K562 (cell line): ENCODE measurements around the gene ANKRD13D. TPM values are rescaled to one million over a fixed set of nuclear protein-coding genes. Genes with fewer than 3 reads are reported as not detected.

Source experiments
- EP400 ChIP-seq: fragments of 450-650 bp; IDR thresholded peaks from 2 replicates; pipeline ENCODE4 v1.6.1; 2017; ENCODE audit warnings: antibody characterized with exemption, mild to moderate bottlenecking, moderate library complexity
- EZH2 ChIP-seq: IDR thresholded peaks from 2 replicates; pipeline ENCODE4 v1.6.1; 2012; ENCODE audit warnings: low read depth, mild to moderate bottlenecking, inconsistent platforms, low read length, borderline replicate concordance
- FIP1L1 ChIP-seq: fragments of 200-400 bp; formaldehyde crosslinking; IDR thresholded peaks from 2 replicates; pipeline ENCODE4 v1.6.1; 2018; ENCODE audit warnings: mild to moderate bottlenecking, low read depth, low read length; ENCODE audit not compliant: poor library complexity, severe bottlenecking
- FOXA3 ChIP-seq, 2 experiments: fragments of 450-650 bp in 1 of 2; sonication (generic) in 1 of 2; formaldehyde crosslinking; IDR thresholded peaks in 1 of 2; conservative IDR thresholded peaks in 1 of 2; 2 replicates each; pipeline versions ENCODE4 v1.4.0 to v1.8.0; 2020 to 2022; ENCODE audit warnings: mild to moderate bottlenecking in 2 of 2, missing genetic modification reagents in 1 of 2
- KDM4B ChIP-seq, 2 experiments: fragments of 450-650 bp in 1 of 2; sonication (generic) in 1 of 2; IDR thresholded peaks; 2 replicates each; pipeline ENCODE4 v1.6.1; 2016 to 2017; ENCODE audit warnings: borderline replicate concordance in 2 of 2, antibody characterized with exemption in 1 of 2, low read depth in 1 of 2, mild to moderate bottlenecking in 1 of 2
- MCM3 ChIP-seq: fragments of 450-650 bp; IDR thresholded peaks from 2 replicates; pipeline ENCODE4 v1.6.1; 2016
- MYNN ChIP-seq, 2 experiments: sonication (generic); formaldehyde crosslinking in 1 of 2; IDR thresholded peaks; 2 replicates each; pipeline versions ENCODE4 v1.5.0 to v1.6.1; 2016 to 2020; ENCODE audit warnings: antibody characterized with exemption in 1 of 2, missing genetic modification reagents in 1 of 2
- NFE2L1 ChIP-seq: fragments of 450-650 bp; IDR thresholded peaks from 2 replicates; pipeline ENCODE4 v1.6.1; 2016; ENCODE audit warnings: missing genetic modification characterization, low read depth, mild to moderate bottlenecking, missing compliant biosample characterization, moderate library complexity, borderline replicate concordance
- NFYB ChIP-seq: IDR thresholded peaks from 2 replicates; pipeline ENCODE4 v1.6.1; 2011; ENCODE audit warnings: mild to moderate bottlenecking, moderate library complexity; ENCODE audit not compliant: insufficient read length; ENCODE audit errors: extremely low read depth
- NR2F6 ChIP-seq: fragments of 450-650 bp; formaldehyde crosslinking; IDR thresholded peaks from 2 replicates; pipeline ENCODE4 v1.4.0; 2020; ENCODE audit warnings: mild to moderate bottlenecking
- RERE ChIP-seq: sonication (generic); formaldehyde crosslinking; IDR thresholded peaks from 2 replicates; pipeline ENCODE4 v1.8.0; 2023; ENCODE audit warnings: missing genetic modification reagents, mild to moderate bottlenecking, borderline replicate concordance
- RFX1 ChIP-seq: fragments of 450-650 bp; IDR thresholded peaks from 2 replicates; pipeline ENCODE4 v1.6.1; 2016; ENCODE audit warnings: mild to moderate bottlenecking, moderate library complexity
- SLC30A9 ChIP-seq: fragments of 250-450 bp; sonication (Bioruptor Pico); IDR thresholded peaks from 2 replicates; pipeline ENCODE4 v1.8.0; 2022; ENCODE audit warnings: mild to moderate bottlenecking, moderate library complexity
- ZBTB12 ChIP-seq: fragments of 250-450 bp; sonication (Bioruptor Pico); IDR thresholded peaks from 2 replicates; pipeline ENCODE4 v1.4.0; 2020
- ZBTB26 ChIP-seq: fragments of 450-650 bp; formaldehyde crosslinking; IDR thresholded peaks from 2 replicates; pipeline ENCODE4 v1.4.0; 2022; ENCODE audit warnings: missing genetic modification characterization
- ZBTB7A ChIP-seq: IDR thresholded peaks from 2 replicates; pipeline ENCODE4 v1.6.1; 2011; ENCODE audit warnings: low read depth, mild to moderate bottlenecking, low read length, moderate library complexity, borderline replicate concordance; ENCODE audit not compliant: control insufficient read depth
- ZNF282 ChIP-seq: sonication (generic); formaldehyde crosslinking; IDR thresholded peaks from 2 replicates; pipeline ENCODE4 v1.8.1; 2023; ENCODE audit warnings: missing genetic modification reagents
- ZNF408 ChIP-seq: fragments of 250-450 bp; sonication (Bioruptor Pico); IDR thresholded peaks from 2 replicates; pipeline ENCODE4 v1.4.0; 2020; ENCODE audit warnings: low read depth, mild to moderate bottlenecking, moderate library complexity
- ZNF511 ChIP-seq: sonication (generic); formaldehyde crosslinking; IDR thresholded peaks from 2 replicates; pipeline ENCODE4 v1.8.0; 2022; ENCODE audit warnings: mild to moderate bottlenecking, missing genetic modification reagents
- polyA plus RNA-seq, 8 experiments: library from polyadenylated mRNA; depleted of rRNA in 4 of 8; stranded (reverse) in 5 of 8; unstranded in 3 of 8; fragments of >200 nt; fragmentation: Nextera tagmentation in 2 of 8; fragmentation: Illumina TruSeq in 1 of 8; extraction: Ambion mirVana in 2 of 8; extraction: Trizol in 1 of 8; gene quantifications; 2 replicates each; pipeline versions ENCODE4 v1.2.1 to v1.2.3, GENCODE V29; 2011 to 2014; ENCODE audit warnings: inconsistent platforms in 1 of 8, missing spikeins in 1 of 8
- total RNA-seq, 7 experiments: library from RNA; depleted of rRNA in 6 of 7; stranded (reverse); fragments of >200 nt in 6 of 7; fragmentation: Illumina TruSeq in 2 of 7; extraction: Trizol in 2 of 7; gene quantifications; 2 replicates each; pipeline versions ENCODE4 v1.2.1 to v1.2.3, GENCODE V29; 2011 to 2021; ENCODE audit warnings: low replicate concordance in 1 of 7

The ANKRD13D gene
- total and polyA plus RNA-seq, 9 of the 15 experiments (the other 6 are each of a cell fraction or from before 2014, with no cell fraction given) = 0.94 to 40.9 (median 22.4) TPM

GRCh38 chr11:67265633-67266448, 23.3 kb upstream of the ANKRD13D start (continued):
- TF ChIP-seq EZH2 = no peak
- TF ChIP-seq EP400 = no peak
- no peak for TF ChIP-seq RFX1
- no peak for TF ChIP-seq RERE (CRISPR knock-in tag)
- TF ChIP-seq FIP1L1 = peak; percentile 43
- TF ChIP-seq NFYB = no peak
- TF ChIP-seq KDM4B (IDR thresholded peaks at IDR 0.05; ENCODE audit: borderline replicate concordance in 2 of 2, low read depth in 1 of 2) = no peak
- no peak for TF ChIP-seq ZNF408 (CRISPR knock-in tag)
- TF ChIP-seq ZNF282 (CRISPR knock-in tag) = no peak
- peak; percentile 89 for TF ChIP-seq ZBTB7A
- TF ChIP-seq ZBTB26 (CRISPR knock-in tag) = no peak
- TF ChIP-seq FOXA3 (CRISPR knock-in tag; conservative IDR thresholded peaks at IDR 0.05 in 1 of 2, IDR thresholded peaks at IDR 0.05 in 1 of 2) = no peak
- TF ChIP-seq NFE2L1 (tag) = no peak
- TF ChIP-seq MCM3 = no peak
- TF ChIP-seq SLC30A9 (CRISPR knock-in tag) = no peak
- peak; percentile 51; the same call in 1 of the 2 replicates for TF ChIP-seq ZNF511
- no peak for TF ChIP-seq ZBTB12 (CRISPR knock-in tag)
- no peak for TF ChIP-seq NR2F6 (CRISPR knock-in tag)
- TF ChIP-seq MYNN (IDR thresholded peaks at IDR 0.05) = no peak
- no peak for TF ChIP-seq MYNN (CRISPR knock-in tag; IDR thresholded peaks at IDR 0.05)
